Muscle of arm (tissue), 12 donors: Measurements from ENCODE around the gene CLCF1. TPM values are rescaled to one million over a fixed set of nuclear protein-coding genes. Genes with fewer than 3 reads are reported as not detected.
"Not testable (repeated sequence)": the region's sequence is repeated elsewhere in the genome, so short reads cannot be mapped to it uniquely, and the experiment has no call there.

Experiments
- DNase-seq: peaks from one replicate; pipeline ENCODE4 v3.0.0-alpha.2; 2013
- polyA plus RNA-seq, 12 donors: library from polyadenylated mRNA; unstranded; fragments of 120-200 nt; gene quantifications; one replicate each; pipeline ENCODE4 v1.2.1, GENCODE V29; 2013; ENCODE audit not compliant: insufficient read length in 12 of 12

Gene CLCF1
- polyA plus RNA-seq, 12 donors = 2.2 to 8.6 (median 3.2) TPM; not detected in 1

DNA sequence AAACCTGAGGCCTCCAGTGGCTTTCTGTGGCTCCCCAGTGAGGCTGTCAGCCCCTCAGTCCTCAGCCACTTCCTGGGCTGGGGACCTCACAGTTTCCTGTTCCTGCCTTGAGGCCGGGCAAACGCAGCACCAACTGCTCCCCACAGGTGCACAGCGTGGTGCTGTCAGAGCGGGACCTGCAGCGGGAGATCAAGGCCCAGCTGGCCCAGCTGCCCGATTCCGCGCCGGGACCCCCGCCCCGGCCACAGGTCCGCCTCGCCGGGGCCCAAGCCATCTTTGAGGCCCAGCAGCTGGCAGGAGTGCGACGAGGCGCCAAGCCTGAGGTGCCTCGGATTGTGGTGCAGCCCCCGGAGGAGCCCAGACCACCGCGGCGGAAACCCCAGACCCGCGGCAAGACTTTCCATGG lies 35.9 kb upstream of the CLCF1 start:
- no peak for DNase-seq

DNA sequence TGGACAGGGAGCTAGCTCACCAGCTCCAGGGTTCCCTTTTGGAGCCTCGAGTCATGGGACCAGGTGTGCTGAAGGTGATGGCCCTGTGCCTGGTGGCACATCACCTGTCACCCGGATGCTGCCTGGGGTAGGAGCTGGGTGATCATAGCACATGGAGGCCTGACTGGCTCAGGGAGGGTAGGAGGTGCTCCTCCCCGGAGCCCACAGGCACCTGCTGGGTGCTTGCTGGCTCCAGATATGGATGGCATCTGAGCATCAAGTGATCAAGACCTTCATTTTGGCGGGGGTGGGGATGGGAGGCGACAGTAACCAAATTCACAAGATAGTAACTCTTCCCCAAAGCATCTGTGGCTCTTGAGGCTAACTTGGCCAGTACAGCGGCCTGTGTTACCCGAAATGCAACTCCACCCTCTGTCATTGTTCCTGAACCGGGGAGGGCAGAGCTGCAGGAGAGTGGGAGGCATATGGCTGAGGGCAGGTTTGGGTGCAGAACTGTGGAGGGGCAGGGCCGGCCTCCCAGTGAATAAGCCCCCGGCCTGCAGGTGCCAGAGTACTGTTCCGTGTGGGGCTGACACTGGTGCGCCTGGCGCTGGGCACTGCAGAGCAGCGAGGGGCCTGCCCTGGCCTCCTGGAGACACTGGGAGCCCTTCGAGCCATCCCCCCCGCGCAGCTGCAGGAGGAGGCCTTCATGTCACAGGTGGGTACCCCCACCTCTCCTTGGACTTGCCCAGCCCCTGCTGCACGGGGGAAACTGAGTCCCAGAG lies 35.2 kb upstream of the CLCF1 start:
- DNase-seq = no peak

DNA sequence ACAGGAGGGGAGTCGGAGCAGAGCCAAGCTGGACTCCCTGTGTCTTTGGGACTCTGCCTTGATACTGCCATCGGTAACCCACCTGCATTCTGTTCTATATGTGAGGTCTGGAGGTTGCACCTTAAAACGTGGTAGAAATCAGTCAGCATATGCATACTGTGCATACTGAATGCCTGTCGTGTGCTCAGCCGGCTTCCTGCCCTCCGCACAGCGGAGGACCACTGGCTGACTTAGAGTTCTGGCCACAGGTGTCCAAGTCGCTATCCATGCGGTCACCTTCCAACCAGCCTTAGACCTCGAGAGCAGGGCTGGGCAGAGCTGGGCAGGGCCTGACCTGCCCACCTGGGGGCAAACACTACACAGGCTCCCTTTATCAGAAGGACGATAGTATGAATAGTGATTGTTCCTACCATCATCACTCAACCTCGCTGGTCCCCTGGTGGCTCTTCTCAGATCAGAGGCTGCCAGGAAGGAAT lies 34.3 kb upstream of the CLCF1 start:
- DNase-seq = no peak

DNA sequence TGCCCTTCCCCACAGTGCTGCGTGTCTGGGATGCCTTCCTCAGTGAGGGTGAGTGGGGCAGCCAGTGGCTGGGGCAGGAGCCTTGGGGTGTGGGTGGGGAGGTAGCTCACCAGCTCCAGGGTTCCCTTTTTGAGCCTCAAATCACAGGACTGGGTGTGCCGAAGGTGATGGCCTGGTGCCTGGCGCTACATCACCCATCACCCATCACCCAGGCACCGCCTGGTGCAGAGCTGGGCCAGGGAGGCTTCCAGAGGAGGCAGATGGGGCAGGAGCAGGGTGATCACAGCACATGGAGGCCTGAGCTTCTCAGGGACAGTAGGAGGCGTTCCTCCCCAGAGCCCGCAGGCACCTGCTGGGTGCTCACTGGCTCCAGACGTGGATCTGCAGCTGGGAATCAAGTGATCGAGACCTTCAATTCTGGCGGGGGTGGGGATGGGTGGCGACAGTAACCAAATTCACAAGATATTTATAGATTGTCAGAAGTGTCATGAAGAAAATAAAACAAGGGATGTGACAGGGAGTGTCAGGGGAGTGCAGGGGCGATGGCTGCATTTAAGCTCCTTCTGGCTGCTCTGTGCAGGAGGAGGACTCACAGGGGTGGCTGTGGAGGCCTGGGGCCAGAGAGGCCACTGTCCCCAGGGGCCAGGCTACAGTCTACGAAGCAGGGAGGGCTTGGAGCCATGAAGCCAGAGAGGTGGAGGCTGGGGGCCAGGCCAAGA lies 33.7 kb upstream of the CLCF1 start:
- no peak for DNase-seq

DNA sequence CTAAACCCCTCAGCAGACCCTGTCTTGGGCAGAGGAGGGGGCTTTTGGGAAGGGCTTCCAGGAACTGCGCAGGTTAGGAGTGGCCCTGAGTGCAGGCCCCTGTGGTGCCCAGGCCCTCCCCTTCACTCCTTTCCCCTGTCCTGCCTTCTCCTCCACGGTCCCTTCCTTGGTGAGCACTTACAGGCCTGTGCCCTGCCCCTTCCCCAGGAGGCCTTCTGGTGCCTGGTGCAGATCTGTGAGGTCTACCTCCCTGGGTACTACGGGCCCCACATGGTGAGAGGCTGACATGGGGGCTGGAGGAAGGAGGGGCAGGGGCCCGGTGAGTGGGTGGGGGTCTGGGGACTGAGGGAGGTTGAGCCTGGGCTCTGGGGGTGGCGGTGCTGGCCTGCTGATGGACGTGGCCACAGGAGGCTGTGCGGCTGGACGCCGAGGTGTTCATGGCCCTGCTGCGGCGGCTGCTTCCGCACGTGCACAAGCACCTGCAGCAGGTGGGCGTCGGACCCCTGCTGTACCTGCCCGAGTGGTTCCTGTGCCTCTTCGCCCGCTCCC lies 33.1 kb upstream of the CLCF1 start:
- DNase-seq = no peak

DNA sequence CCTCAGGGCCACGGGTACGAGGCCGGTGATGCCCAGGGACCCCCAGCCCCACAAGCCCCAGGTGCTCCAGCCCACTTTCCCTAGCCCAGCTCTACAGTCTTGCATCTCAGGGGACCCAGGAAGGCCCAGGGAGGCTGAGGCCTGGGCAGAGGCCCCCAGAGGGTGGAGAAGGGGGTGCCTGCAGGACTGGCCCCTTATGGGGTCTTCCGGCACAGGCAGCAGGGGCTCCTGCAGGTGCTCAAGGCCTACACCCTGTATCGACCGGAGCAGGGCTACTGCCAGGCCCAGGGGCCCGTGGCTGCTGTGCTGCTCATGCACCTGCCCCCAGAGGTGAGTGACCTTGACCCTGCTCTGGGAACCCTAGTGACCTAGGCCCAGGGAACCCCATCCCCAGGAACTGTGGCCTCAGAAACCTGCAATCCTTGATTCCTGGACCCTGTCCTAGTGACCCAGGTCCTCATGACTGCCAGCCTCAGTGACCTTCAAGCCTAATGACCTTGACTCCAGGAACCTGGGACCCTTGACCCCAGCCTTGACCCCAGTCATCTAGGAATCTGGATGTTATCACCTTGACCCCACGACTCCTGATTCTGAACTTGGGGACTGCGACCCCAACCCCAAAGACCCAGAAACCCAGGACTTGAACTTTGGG lies 32.4 kb upstream of the CLCF1 start:
- no peak for DNase-seq

DNA sequence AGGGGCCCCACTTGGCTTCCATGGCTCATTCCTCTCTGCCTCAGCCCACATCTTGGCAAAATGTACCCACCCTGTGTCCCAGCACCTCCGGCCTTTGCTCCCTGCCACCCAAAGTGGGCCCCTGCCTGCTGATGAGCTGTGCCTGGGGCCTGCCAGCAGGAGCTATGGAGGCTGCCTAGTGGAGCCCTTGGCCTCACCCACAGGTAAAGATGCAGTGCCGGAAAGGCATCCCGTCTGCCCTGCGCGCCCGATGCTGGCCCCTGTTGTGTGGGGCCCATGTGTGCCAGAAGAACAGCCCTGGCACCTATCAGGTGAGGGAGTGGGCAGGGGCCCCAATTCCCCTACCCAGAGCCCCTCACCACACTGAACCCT lies 31.8 kb upstream of the CLCF1 start:
- no peak for DNase-seq

DNA sequence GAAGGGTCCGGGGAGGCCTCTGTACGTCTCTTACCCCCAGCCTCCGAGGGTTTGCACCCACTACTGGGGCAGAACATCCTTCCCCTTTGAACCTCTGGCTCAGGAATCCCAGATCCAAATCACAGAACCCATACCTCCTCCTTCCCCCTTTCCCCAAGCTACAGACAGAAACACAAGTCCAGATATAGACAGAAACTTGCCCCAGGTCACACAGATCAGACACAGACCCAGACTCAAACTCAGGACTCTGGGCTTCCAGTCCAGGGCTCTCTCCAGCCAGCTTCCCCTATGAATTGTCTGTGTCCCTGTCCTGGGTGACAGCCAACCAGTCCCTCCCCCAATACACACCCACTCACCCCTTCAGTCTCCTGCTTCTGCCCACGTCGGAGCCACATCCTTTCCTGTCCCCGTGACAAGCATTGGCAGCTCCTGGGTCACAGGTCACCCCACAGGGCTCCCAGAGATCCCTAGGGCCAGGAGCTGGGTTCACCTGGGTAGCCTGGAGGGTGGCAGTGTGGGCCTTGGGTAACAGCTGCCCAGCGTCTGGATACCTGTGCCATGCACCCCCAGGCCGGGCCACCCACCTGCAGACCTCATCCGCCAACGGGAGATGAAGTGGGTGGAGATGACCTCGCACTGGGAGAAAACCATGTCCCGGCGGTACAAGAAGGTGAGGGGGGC lies 31.3 kb upstream of the CLCF1 start:
- no peak for DNase-seq

DNA sequence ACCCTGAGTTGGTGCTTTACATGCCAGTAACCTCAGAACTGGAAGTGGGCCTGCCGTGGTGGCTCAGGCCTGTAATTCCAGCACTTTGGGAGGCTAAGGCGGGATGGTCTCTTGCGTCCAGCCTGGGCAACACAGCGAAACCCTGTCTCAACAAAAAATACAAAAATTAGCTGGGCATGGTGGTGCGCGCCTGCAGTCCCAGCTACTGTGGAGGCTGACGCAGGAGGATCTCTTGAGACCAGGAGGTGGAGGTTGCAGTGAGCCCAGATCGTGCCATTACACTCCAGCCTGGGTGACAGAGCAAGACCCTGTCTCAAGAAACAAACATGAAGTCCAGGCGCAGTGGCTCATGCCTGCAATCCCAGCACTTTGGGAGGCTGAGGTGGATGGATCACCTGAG lies 29.7 kb upstream of the CLCF1 start:
- not testable (repeated sequence) for DNase-seq

DNA sequence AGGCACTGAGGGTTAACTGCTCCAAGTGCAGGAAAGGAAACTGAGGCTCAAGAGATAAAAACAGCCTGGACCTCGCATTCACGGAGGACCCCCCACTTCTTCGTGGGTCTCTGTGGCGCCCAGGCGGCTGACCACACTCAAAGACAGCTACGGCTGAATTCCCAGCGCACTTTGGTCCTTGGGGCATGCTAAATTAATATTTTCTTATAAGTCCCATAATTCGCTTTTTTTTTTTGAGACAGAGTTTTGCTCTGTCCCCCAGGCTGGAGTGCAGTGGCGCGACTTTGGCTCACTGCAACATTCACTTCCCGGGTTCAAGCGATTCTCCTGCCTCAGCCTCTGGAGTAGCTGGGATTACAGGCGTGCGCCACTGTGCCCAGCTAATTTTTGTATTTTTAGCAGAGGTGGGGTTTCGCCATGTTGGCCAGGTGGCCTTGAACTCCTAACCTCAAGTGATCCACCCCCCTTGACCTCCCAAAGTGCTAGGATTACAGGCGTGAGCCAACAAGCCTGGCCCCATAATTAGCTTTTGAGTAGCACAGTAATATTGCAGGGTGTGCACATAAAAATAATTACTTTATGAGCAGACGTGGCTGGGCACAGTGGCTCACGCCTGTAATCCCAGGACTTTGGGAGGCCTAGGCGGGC lies 28.9 kb upstream of the CLCF1 start:
- not testable (repeated sequence) for DNase-seq

DNA sequence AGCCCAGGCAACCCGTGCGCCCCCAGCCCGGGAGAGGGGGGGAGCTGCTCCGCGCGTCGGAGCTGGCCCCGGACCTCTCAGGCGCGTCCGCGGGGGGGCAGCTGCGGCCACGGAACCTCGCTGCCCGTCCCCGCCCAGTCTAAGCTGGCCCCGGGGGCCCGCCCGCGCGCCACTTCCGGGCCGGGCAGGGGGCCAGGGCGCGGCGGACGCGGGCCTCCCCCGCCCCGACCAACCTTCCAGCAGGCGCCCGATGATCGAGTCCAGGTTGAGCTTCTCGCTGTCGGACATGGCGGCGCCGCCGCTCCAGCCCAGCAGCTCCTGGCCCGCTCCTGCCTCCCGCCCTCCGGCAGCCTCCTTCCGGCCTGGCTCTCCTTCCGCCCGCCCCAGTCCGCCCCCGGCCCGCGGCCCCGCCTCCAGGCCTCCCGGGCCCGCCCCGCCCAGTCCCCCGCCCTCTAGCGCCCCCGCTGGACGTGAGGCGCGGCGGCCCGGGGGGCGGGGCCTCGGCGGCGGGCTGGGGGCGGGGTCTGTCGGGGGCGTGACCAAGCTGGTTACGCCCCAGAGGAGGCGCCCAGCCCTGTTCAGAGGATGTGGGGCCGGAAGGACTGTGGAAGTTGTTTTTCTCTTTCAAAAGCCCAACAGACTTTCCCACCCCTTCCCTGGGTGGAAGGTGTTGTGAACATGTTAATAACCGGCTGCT lies 28.2 kb upstream of the CLCF1 start, which contains the start of gene PPP1CA:
Gene PPP1CA (minus strand): TSS at position 364 of the 697 bp plus-strand sequence. CDS start 76 bp downstream, at position 288.
- peak; percentile 88 for DNase-seq

DNA sequence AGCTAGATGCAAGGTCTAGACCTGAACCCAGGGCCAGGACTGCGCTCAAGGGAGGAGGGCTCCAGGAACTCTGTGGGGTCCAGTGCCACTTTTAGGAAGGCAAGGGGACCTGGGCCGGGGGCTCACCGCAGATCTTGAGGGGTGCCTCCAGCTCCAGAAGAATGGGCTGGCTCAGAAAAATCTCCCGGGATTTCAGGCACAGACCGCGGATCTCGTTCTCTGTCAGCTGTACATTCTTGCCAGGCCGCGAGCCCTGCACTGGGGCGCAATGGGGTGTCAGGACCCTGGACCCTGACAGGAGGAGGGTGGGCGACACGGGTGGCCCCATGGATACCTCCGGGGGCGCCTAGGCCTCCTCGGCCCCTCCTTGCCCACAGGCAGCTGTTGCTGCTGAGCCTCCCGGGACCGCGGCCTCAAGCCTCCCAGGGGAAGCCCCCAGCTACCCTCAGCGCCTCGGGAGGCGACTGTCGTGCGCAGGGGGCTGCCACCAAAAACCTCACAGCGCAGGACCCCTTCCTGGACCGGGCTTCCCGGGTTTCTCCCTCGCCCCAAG lies 27.6 kb upstream of the CLCF1 start:
- no peak for DNase-seq

DNA sequence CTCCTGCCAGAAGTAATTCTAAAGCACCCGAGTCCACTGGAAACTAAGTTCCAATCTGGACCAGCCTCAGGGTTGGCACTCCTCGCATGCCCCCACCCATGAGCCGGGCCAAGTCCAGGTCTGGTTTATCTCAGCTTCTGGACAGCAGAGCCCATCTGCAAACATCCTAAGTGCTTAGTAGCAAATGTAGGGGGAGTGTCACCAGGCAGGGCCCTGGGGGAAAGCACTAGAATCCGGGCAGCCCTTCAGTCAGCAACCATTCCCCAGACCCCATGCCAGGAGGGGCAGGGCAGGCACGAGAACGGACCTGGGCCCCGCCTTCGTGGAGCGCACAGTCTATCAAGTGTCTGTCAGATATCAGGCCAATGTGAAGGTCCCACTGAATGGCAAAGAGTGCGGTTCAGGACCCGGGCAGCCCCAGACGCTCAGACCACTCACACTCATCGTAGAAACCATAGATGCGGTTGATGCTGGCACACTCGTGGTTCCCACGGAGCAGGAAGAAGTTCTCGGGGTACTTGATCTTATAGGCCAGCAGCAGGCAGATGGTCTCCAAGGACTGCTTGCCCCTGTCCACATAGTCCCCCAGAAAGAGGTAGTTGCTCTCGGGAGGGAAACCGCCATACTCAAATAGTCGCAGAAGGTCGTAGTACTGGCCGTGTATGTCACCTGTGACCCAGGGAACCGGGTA lies 27.0 kb upstream of the CLCF1 start:
- DNase-seq = no peak

DNA sequence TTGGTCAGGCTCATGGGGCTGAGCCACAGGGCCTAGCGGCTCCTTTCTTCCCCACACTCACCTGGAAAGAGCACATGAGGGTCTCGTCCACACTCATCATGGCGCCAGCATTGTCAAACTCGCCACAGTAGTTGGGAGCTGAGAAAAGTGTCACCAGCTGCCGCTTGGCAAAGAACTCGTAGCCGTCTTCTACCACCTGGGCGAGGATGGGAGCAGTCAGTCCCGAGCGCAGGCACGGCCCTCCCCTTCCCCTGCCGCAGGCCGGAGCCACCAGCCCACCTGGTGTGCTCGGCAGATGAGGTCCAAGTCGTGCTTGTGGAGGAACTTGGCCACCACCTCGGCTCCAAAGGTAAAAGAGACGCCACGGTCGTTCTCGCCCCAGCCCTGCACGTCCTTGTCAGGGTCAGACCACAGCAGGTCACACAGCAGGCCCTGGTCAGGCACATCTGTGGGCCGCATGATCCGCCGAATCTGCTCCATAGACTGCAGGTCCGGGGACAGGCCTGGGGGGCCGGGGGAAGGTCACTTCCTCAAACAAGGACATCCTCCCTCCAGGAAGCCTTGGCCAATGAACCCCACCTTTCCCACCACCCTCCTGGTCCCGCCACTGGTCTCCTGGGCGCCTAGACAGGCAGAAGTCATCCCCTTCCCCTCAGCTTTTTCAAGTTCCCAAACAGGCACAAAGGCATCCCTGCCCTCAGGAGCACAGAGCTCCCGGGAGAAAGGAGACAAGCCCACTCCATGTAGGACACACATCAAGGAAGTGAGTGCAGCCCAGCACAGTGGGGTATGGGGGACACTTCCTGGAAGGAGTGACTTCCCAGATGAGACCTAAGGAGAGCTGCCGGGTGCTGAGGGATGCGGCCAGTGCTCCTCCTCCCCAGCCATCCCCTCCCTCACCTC lies 25.5 kb upstream of the CLCF1 start:
- no peak for DNase-seq

DNA sequence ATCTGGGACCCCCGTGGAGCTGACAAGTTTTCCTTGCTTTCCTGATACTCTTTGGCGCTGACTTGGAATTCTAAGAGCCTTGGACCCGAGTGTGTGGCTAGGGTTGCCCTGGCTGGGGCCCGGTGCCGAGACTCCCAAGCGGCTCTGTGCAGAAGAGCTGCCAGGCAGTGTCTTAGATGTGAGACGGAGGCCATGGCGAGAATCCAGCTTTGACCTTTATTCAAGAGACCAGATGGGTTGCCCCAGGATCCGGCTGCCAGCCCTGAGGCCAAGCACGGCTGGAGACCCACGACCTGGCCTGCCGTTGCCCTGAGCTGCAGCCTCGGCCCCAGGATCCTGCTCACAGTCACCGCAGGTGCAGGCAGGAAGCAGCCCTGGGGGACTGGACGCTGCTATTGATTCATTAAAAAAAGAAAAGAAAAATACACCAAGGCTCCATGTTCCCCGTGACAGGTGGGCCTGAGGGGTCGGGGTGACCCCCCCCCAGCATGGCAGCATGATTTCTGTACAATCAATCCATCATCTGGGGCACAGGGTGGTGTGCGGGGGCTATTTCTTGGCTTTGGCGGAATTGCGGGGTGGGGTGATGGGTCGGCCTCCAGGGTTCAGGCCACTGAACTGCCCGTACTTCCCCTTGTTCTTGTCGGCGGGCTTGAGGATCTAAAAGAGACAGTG lies 24.7 kb upstream of the CLCF1 start:
- DNase-seq = no peak

DNA sequence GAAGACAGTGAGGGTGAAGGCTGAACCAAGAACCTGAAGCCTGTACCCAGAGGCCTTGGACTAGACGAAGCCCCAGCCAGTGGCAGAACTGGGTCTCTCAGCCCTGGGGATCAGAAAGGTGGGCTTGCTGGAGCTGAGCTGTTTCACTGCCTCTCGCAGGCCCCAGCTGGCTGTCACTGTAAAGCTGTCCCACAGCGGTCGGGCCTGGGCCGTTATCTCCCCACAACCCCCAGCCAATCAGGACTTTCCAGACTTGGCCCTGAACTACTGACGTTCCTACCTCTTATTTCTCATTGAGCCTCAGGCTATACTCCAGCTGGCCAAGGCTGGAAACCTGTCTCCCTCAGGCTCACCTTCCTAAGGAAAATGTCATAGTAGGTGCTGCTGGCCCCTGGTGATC lies 24.1 kb upstream of the CLCF1 start:
- no peak for DNase-seq

DNA sequence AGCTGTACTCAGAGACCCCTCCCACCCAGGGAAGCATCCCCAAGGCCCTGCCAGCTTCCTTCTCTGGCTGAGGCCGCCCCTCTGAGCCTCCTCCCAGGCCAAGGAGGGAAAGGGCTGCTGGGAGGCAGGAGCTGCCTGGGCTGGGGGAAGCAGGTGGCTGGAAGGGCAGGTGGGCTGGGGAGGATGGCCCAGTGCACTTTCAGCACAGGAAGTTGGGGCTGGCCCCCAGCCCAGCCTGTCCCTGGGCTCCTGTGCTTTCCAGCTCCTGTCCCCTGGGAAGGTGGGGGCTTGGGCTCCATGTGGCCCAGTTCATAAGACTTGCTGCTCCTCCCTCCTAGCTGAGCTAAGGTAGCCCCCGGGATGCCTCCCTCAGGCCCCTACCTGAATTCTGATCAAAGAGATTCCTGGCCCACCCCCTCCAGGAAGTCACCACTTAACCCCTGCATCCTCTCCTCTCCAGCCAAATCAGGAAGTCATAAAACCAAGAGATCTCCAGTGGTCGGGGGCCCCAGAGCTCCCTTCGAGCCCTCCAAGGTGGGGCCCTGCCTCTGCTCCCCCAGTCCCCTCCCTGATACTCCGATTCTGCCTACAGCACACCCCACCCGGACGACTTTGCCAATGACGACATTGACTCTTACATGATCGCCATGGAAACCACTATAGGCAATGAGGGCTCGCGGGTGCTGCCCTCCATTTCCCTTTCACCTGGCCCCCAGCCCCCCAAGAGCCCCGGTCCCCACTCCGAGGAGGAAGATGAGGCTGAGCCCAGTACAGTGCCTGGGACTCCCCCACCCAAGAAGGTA lies 23.4 kb upstream of the CLCF1 start:
- no peak for DNase-seq
